ENCODE data around the gene RFX4.

GRCh38 chr12:106634206-106634605, 51.4 kb downstream of the RFX4 start:
- TF ChIP-seq CTCF (IDR thresholded peaks at IDR 0.05) (no peak), POLR2AphosphoS5 (IDR thresholded peaks at IDR 0.05) (no peak), POLR2A (IDR thresholded peaks at IDR 0.05) (no peak)
